SK-N-SH (cell line): ENCODE measurements around the gene NPC1L1. TPM values are rescaled to one million over a fixed set of nuclear protein-coding genes. Genes with fewer than 3 reads are reported as not detected.

Source experiments
- CTCF ChIA-PET: fragments of 300-600, 350-600 bp; formaldehyde crosslinking; extraction: SDS; loops from one replicate; lab custom pipeline; 2021; lab: Yijun Ruan, JAX
- POLR2A ChIA-PET: fragments of 350-600 bp; sonication (Branson Sonifier 250); formaldehyde crosslinking; extraction: SDS; loops from one replicate; lab custom pipeline; 2020; ENCODE audit warnings: antibody characterized with exemption, inconsistent platforms; lab: Yijun Ruan, JAX
- DNase-seq: peaks from one replicate; pipeline ENCODE4 v3.0.0; 2012
- H2AFZ ChIP-seq: fragments of 200-600 bp; sonication (generic); 2 replicates; pipeline ENCODE4 v1.8.1; 2016; ENCODE audit warnings: antibody characterized with exemption, mild to moderate bottlenecking, low read depth
- H3F3A ChIP-seq: fragments of 200-600 bp; sonication (generic); replicated peaks from 2 replicates; pipeline ENCODE3; 2016; ENCODE audit warnings: antibody characterized with exemption, mild to moderate bottlenecking; ENCODE audit not compliant: insufficient read depth
- H3K27ac ChIP-seq, 2 experiments: fragments of 200-500 bp in 1 of 2; fragments of 200-600 bp in 1 of 2; sonication (Bioruptor generic) in 1 of 2; sonication (generic), shearing (Covaris generic) in 1 of 2; 2 replicates each; pipeline versions ENCODE4 v1.5.1 to v1.6.1; 2014 to 2016; ENCODE audit warnings: low read depth in 2 of 2, inconsistent platforms in 1 of 2, low read length in 1 of 2, mild to moderate bottlenecking in 1 of 2, mixed read lengths in 1 of 2
- H3K27me3 ChIP-seq: fragments of 200-600 bp; sonication (generic), shearing (Covaris generic); 2 replicates; pipeline ENCODE4 v1.6.1; 2016; ENCODE audit warnings: mixed run types; ENCODE audit not compliant: insufficient read depth
- H3K36me3 ChIP-seq, 2 experiments: fragments of 200-500 bp in 1 of 2; fragments of 200-600 bp in 1 of 2; sonication (Bioruptor generic) in 1 of 2; sonication (generic) in 1 of 2; replicated peaks in 1 of 2; 2 replicates each; pipeline versions ENCODE3 to v1.5.1; 2014 to 2016; ENCODE audit warnings: low read length in 1 of 2, mild to moderate bottlenecking in 1 of 2; ENCODE audit not compliant: insufficient read depth in 2 of 2, control insufficient read depth in 1 of 2
- H3K4me1 ChIP-seq, 2 experiments: fragments of 200-500 bp in 1 of 2; fragments of 200-600 bp in 1 of 2; sonication (Bioruptor generic) in 1 of 2; sonication (generic), shearing (Covaris generic) in 1 of 2; 2 replicates each; pipeline versions ENCODE4 v1.5.1 to v1.6.1; 2014 to 2016; ENCODE audit warnings: low read depth in 1 of 2, low read length in 1 of 2, mixed run types in 1 of 2; ENCODE audit not compliant: insufficient read depth in 2 of 2, control insufficient read depth in 1 of 2
- H3K4me2 ChIP-seq: fragments of 200-600 bp; sonication (generic), shearing (Covaris generic); 2 replicates; pipeline ENCODE4 v1.6.1; 2017; ENCODE audit warnings: mixed run types
- H3K4me3 ChIP-seq, 2 experiments: fragments of 200-500 bp in 1 of 2; fragments of 200-600 bp in 1 of 2; sonication (Bioruptor generic) in 1 of 2; sonication (generic), shearing (Covaris generic) in 1 of 2; 2 replicates each; pipeline versions ENCODE4 v1.5.1 to v1.8.1; 2014 to 2016; ENCODE audit warnings: low read depth in 2 of 2, inconsistent platforms in 1 of 2, low read length in 1 of 2, mild to moderate bottlenecking in 1 of 2, mixed read lengths in 1 of 2, moderate library complexity in 1 of 2
- H3K79me2 ChIP-seq: fragments of 200-600 bp; sonication (generic); 2 replicates; pipeline ENCODE4 v1.8.1; 2017; ENCODE audit warnings: mild to moderate bottlenecking; ENCODE audit not compliant: insufficient read depth
- H3K9ac ChIP-seq: fragments of 200-600 bp; sonication (generic); 2 replicates; pipeline ENCODE4 v1.6.1; 2017; ENCODE audit warnings: mixed run types
- H3K9me2 ChIP-seq: fragments of 200-600 bp; sonication (generic); 2 replicates; pipeline ENCODE4 v1.6.1; 2017; ENCODE audit warnings: mixed run types
- H3K9me3 ChIP-seq: fragments of 200-600 bp; sonication (generic); 2 replicates; pipeline ENCODE4 v1.6.1; 2017; ENCODE audit warnings: mixed run types, mild to moderate bottlenecking, moderate library complexity
- H4K20me1 ChIP-seq: fragments of 200-600 bp; sonication (generic); 2 replicates; pipeline ENCODE4 v1.6.1; 2017; ENCODE audit warnings: mild to moderate bottlenecking, mixed run types; ENCODE audit not compliant: insufficient read depth
- ELF1 ChIP-seq: IDR thresholded peaks from 2 replicates; pipeline ENCODE4 v1.4.0; 2012
- FOSL2 ChIP-seq: IDR thresholded peaks from 2 replicates; pipeline ENCODE4 v1.4.0; 2012; ENCODE audit warnings: low read depth, mild to moderate bottlenecking, moderate library complexity, borderline replicate concordance
- FOXJ3 ChIP-seq: sonication (generic); formaldehyde crosslinking; IDR thresholded peaks from 2 replicates; pipeline ENCODE4 v1.5.1; 2020; ENCODE audit warnings: mild to moderate bottlenecking, missing genetic modification reagents
- GABPA ChIP-seq: IDR thresholded peaks from 2 replicates; pipeline ENCODE4 v1.4.0; 2012; ENCODE audit warnings: low read depth, mild to moderate bottlenecking
- JUND ChIP-seq: IDR thresholded peaks from 2 replicates; pipeline ENCODE4 v1.4.0; 2012
- MEF2A ChIP-seq: IDR thresholded peaks from 2 replicates; pipeline ENCODE4 v1.4.0; 2012; ENCODE audit warnings: low read depth, borderline replicate concordance
- NFIC ChIP-seq: IDR thresholded peaks from 2 replicates; pipeline ENCODE4 v1.4.0; 2012; ENCODE audit warnings: borderline replicate concordance
- NRF1 ChIP-seq: IDR thresholded peaks from 2 replicates; pipeline ENCODE4 v1.6.1; 2012; ENCODE audit warnings: low read depth, mild to moderate bottlenecking, low read length
- PBX3 ChIP-seq: IDR thresholded peaks from 2 replicates; pipeline ENCODE4; 2012
- RFX5 ChIP-seq: IDR thresholded peaks from 2 replicates; pipeline ENCODE4 v1.6.1; 2012; ENCODE audit warnings: mild to moderate bottlenecking, improper control_type of control experiment, low read length
- RXRA ChIP-seq: IDR thresholded peaks from 2 replicates; pipeline ENCODE4 v1.4.0; 2012; ENCODE audit warnings: low read depth, mild to moderate bottlenecking, borderline replicate concordance
- SIN3A ChIP-seq: IDR thresholded peaks from 2 replicates; pipeline ENCODE4 v1.6.1; 2012; ENCODE audit warnings: low read depth, mild to moderate bottlenecking, low read length, moderate library complexity, borderline replicate concordance
- TAF1 ChIP-seq: IDR thresholded peaks from 2 replicates; pipeline ENCODE4 v1.6.1; 2012; ENCODE audit warnings: low read depth, mild to moderate bottlenecking, low read length, moderate library complexity, borderline replicate concordance
- TCF12 ChIP-seq: IDR thresholded peaks from 2 replicates; pipeline ENCODE4 v1.4.0; 2012
- USF1 ChIP-seq: IDR thresholded peaks from 2 replicates; pipeline ENCODE4 v1.4.0; 2012; ENCODE audit warnings: low read depth, borderline replicate concordance
- USF2 ChIP-seq: fragments of 150-350 bp; IDR thresholded peaks from 2 replicates; pipeline ENCODE4 v1.6.1; 2017; ENCODE audit warnings: antibody characterized with exemption, low read length, low read depth, borderline replicate concordance
- YY1 ChIP-seq: IDR thresholded peaks from 2 replicates; pipeline ENCODE4 v1.4.0; 2012; ENCODE audit warnings: low read depth, mild to moderate bottlenecking
- WGBS: methylation state at CpG from one replicate; pipeline ENCODE4 v1.1.6; 2017; ENCODE audit warnings: low lambda C conversion rate; 5-methylcytosine and 5-hydroxymethylcytosine counted together
- polyA plus RNA-seq, 3 experiments: library from polyadenylated mRNA; depleted of rRNA; stranded (reverse); fragments of >200 nt; gene quantifications; 2 replicates each; pipeline ENCODE4 v1.2.3, GENCODE V29; 2012

Gene NPC1L1
- polyA plus RNA-seq, 1 of the 3 experiments (the other 2 are of a cell fraction), result not detected

GRCh38 chr7:44534087-44534486, 7.0 kb downstream of the NPC1L1 start:
- Histone ChIP-seq H3K36me3 (no peaks in the 10 kb centered on the region), H3K9me3 (no peaks in the 10 kb centered on the region), H2AFZ (no peak overlapping the region), H3F3A (no peaks in the 10 kb centered on the region), H4K20me1 (no peaks in the 10 kb centered on the region), H3K4me3 (no peak overlapping the region), H3K4me1 (no peaks in the 10 kb centered on the region), H3K4me2 (no peak overlapping the region), H3K9me2 (no peaks in the 10 kb centered on the region), H3K9ac (no peak overlapping the region), H3K27ac (no peak overlapping the region), H3K27me3 (no peaks in the 10 kb centered on the region), H3K79me2 (no peaks in the 10 kb centered on the region)
- no peak for DNase-seq
- 61% methylated on average over 5 of the region's 5 CpGs for WGBS
- TF ChIP-seq ELF1 (no peak), MEF2A (no peak), RFX5 (no peak), TCF12 (no peak), SIN3A (no peak), GABPA (no peak), PBX3 (no peak), NFIC (no peak), RXRA (no peak), FOSL2 (no peak), USF1 (no peak), TAF1 (no peak), FOXJ3 (no peak), NRF1 (no peak)
- POLR2A ChIA-PET, result no interaction called here
- CTCF ChIA-PET, result interaction anchor here (0.7 to 5.3 kb wide), 24 partner anchors 9 to 297 kb away, joined by 3 to 34 read pairs (median 4); no protein-coding TSS in a partner anchor

GRCh38 chr7:44533301-44534055, 7.7 kb downstream of the NPC1L1 start:
- Histone ChIP-seq H2AFZ (no peak overlapping the region), H3K4me3 (no peak overlapping the region), H3K9ac (no peak overlapping the region), H3K79me2 (no peaks in the 10 kb centered on the region), H3K4me2 (no peak overlapping the region), H3K9me3 (no peaks in the 10 kb centered on the region), H3F3A (no peaks in the 10 kb centered on the region), H3K36me3 (no peaks in the 10 kb centered on the region), H3K9me2 (no peaks in the 10 kb centered on the region), H4K20me1 (no peaks in the 10 kb centered on the region), H3K4me1 (no peaks in the 10 kb centered on the region), H3K27me3 (no peaks in the 10 kb centered on the region), H3K27ac (no peak overlapping the region)
- no peak for TF ChIP-seq YY1
- TF ChIP-seq RXRA, result no peak
- TF ChIP-seq JUND, result no peak
- TF ChIP-seq SIN3A, result no peak
- no peak for TF ChIP-seq USF2
- 76% methylated on average over 5 of the region's 8 CpGs for WGBS
- ChIA-PET POLR2A (no interaction called here), CTCF (interaction anchor here (1.3 to 5.3 kb wide), 13 partner anchors 9 to 56 kb away, joined by 3 to 34 read pairs (median 8); no protein-coding TSS in a partner anchor)
- DNase-seq, result peak; percentile 34
